GM18909 (cell line): ENCODE measurements around the gene CDH22.

Source experiments
- ATAC-seq: cut with Tn5 transposase; IDR thresholded peaks from one replicate; pipeline ENCODE4 v1.9.1; 2021; ENCODE audit warnings: mild to moderate bottlenecking; ENCODE audit not compliant: unreplicated experiment, poor library complexity

The CDH22 gene

GRCh38 chr20:46325789-46326188 is 17.5 kb upstream of the CDH22 start:
- ATAC-seq: no peak

DNA sequence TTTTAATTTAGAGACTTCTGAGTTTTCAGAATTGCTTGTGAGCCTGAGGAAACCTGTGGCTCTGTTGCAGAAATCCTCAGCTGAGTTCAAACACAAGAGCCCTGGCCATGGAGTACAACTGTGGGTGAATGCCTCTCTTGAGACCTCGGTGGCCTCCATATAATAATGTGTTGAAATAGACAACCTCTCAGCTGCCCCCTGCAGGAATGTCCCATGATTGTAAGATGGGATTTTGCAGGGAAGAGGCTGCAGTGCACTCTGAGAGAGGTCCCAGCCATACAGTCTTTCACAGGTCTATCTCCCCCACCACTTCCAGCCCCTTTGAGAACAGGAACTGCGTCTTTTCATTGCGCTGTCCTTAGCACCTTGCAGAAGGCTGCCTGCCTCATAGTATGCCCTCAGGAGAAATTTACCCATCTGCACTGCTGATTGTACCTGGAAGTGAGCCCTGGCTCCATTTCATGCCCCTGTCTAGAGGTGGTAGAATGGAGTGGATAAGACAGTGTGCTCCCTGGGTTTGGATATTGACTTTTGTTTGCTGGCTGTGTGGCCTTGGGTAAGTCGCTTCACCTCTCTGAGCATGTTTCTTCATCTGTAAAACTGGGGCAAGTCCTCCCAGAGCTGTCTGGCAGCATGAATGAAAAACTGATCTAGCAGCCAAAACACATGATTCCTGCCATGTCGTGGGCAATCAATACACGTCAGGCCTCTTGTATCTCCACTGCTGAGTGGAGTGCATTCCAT is 16.8 kb upstream of the CDH22 start:
- ATAC-seq: no peak

DNA sequence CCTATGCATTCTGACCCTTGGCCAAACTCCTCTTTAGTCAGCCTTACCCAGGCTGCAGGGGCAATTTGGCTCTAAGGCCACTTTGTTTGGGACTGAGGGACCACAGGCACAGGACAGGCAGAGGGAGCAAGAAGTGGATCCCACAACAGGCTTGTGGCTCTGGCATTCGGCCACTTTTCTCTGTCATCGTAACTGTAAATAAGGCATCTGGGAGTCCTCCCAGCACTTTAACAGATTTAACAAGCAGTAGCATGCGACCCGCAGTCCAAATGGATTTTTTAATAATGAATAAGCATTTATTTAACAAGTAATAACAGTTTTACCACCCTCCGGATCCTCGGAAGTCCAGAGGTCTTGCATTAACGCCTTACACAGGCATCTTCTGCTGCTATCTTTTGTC is 16.1 kb upstream of the CDH22 start:
- ATAC-seq: no peak

DNA sequence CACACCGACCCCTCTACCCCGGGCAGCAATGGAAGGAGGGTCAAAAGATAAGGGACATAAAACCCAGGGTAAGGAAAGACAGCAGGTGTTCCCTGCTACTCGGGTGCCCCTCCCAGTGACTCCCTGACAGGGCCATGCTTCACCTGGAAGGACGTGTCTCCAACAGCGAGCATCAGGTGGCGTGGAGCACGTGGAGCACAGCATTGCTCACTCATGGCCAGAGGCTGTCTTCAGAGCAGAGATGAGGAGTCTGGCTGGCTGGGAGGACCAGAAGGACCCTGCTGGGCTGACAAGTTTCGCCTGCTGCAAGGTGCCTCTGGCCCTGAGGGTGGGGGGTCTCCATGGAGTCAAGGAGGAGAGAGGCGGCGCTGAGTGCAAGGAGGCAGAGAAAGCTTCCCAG is 15.3 kb upstream of the CDH22 start:
- ATAC-seq: no peak

DNA sequence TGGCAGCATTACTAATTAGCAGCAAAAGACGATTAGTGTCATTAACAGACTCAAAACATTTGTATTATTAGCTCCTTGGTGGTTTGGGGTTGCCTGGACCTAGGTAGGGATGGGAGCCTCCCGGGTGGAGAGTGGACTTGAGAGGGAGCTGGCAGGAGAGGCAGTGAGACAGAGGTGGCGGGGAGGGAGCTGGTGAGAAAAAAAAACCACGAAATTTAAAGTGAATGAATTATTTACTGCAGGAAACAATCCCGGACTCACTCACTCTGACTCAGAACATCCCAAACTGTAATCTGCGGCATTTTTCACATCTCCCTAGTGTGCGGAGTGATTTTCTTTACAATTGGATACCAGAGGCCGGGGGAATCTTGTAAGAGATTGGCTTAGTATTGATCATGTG is 14.3 kb upstream of the CDH22 start:
- ATAC-seq: no peak

GRCh38 chr20:46317685-46318177 is 9.4 kb upstream of the CDH22 start:
- no peak for ATAC-seq

DNA sequence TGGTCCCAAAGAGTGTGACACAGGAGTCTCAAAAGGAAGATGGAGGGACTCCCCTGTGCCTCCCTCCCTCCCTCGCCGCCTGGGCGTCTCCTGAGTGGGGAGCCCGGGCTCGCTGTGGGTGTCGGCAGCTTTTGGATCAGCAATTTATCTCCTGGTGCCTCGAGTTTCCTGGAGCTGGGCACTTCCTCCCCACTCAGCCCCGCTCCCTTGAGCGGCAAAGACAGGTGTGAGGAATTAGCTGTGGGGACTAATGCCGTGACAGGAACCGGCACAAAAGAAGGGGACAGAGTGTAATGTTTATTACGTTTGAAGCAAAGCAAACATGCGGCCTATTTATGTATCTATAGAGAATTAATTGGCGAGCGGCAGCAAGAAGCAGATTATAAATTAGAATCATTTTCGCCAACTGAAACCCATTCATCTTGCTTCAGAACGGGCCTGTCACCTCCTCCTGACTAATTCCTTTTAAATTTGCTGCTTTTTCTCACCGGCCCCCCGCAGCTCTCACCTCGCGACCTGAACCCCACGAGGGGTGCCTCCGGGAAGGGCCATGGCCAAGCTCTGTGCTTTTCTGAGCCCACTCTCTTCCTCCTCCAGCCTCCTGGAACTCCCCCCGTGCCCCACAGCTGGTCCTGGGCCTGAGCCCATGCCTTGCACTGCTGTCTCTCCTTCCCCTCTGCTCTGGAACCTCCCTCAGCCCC is 8.8 kb upstream of the CDH22 start:
- ATAC-seq: no peak

GRCh38 chr20:46315311-46315710 is 7.0 kb upstream of the CDH22 start:
- ATAC-seq: no peak

- no peak for ATAC-seq
Observed at GRCh38 chr20:46312945-46313861, 4.9 kb upstream of the CDH22 start.

DNA sequence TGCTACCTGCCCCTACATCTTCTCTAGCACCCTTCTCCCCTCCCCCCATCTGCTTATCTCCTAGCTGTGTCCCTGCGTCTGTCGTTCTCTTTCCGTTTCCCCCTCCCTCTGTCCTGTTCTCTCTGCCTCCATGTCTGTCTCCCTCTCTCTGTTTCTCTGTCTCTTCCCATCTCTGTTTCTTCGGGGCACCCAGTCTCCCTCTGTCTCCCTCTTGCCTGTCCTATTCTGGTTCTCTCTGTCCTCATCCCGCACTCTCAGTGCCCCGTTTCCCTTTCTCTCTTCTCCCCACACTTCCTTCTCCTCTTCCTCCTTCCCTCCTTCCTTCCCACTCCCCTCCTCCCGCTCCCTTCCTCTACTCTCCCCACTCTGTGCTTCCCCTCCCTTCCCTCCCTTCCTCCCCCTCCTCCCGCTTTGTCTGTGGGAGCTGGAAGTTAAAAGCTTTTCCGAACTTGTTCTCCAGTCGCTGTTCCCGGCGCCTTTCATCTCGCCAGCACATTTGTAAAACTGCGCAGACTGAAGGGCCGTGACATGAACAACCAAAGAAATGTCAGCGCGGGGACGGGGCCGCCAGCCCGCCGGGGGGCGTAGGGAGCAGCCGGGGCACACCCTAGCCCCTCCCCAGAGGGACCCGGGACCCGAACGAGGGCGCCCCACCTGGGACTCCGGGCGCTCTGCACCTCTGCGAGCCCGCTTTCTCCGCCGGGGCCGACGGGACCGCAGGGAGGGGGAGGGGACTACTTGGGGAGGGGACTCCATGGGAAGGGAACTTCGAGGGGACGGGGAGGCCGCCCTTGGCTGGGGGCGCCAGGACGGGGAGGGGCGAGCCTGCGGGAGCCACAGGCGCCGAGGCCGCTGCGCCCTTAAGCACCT is 4.0 kb upstream of the CDH22 start:
- no peak for ATAC-seq

- no peak for ATAC-seq
Observed at GRCh38 chr20:46311719-46312074, 3.4 kb upstream of the CDH22 start.

DNA sequence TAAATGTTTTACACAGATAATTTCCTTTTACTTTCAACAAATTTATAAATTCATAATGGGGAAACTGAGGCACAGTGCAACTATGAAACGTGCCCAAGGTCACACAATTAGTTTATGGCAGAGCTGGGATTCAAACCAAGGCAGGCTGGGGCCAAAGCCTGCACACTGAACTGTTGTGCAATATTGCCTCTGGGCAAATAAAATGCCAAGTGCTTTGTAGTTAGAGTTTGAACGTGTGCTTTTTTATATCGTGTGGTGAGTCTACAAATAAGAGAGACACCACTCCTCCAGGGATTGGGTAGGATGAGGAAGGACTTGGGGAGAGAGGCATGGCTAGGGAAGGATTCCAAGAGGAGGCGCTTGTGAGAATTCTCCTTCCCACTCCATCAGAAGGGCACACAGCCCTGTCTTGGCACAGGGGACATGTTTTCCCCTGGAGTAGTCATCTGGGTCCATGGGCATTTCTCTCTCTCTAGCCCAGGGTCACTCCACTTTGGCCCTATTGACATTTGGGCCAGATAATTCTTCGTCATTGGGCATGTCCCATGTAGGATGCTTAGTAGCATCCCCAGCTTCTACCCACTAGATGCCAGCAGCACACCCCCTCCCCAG is 2.8 kb upstream of the CDH22 start:
- no peak for ATAC-seq

DNA sequence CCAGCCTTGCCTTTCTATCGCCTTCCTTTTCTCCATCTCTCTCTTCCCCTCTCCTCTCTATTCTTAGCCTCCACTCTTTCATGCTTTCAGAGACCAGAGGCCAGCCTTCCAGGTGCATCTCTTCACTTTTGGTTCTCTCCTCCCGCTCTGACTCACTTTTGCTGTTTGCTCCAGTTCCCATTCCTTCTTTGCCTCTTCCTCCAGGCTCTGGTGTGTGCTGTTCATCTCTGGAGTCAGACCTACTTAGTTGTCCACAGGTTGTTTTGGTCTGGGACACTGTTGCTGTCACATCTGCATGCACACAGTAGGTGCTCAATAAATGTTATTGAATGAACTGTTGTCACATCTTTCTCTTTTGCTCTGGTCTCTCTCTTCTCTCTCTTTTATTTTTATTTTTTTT is 1.6 kb upstream of the CDH22 start:
- ATAC-seq: no peak

DNA sequence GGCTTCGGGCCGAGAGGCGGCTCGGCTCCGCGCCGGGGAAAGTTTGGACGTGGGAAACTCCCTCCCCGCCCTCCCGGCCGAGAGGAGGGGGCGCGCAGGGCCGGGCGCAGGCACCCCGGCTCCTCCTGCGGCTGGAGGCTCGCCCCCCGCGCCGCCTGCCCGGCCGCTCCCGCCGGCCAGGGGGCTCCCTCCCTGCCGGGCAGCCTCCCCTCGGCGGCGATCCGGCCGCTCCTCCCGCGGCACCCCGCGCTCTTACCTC is 370 bp downstream of the CDH22 start:
- ATAC-seq: no peak

DNA sequence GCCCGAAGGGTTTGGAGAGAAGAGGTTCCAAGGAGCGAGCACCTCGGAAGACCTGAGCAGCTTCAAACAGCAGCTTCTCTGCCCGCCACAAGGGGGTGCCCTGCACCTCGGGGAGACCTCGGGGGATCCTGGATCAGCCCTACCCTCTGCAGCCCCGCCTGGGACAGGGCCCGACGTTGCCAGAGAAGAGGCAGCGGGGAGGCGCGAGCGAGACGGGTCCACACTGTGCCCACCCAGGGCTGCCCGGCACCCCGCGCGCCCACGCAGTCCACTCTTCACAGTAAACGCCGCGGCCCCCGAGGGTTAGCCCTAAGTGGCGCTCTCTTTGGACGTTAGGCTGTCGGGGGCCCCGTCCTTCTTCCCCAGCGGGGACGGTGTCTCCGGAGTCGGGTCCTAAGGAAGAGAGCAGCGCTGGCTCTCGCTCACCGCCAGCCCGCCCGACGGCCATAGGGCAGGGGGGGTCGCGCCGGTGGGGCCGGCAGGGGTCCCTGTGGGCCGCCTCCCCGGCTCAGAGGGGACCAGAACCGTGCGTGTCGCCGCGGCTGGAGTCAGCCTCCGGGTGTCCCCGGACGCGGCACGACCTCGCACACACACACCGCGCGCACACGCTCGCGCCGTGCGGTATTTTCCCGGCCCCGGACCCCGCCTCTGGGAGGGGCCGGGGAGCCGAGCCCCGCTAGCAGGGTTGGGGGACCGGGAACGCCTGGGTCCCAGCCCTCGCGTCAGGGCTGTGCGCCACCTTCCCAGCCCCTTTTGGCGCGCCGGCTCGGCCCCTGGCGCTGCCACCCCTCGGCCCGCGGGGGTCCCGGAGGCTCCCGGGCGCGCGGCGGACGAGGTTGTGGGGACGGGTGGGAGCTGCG is 929 bp downstream of the CDH22 start:
- peak; percentile 63 for ATAC-seq

GRCh38 chr20:46306743-46307138 is 1.6 kb downstream of the CDH22 start:
- no peak for ATAC-seq

- no peak for ATAC-seq
Observed at GRCh38 chr20:46305973-46306360, 2.3 kb downstream of the CDH22 start.

- ATAC-seq: no peak
Observed at GRCh38 chr20:46305331-46305972, 2.8 kb downstream of the CDH22 start.

DNA sequence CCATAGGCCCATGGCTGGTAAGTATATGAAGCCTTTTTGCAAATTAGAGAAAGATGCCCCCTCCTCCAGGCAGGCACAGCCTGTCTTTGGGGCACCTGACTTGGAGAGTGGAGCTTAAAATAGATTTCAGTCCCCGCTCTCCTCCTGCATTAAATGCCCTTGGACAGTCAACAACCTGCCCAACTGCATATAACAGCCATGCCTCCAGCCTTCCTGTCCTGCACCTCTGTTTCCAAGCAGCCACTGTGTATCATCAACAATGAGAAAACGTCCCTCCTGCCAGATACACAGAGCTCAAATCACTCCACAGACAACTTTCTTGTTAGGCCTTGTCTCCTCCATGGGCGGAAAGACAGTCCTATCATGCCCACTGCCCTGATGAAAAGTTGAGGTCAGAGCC is 3.4 kb downstream of the CDH22 start:
- ATAC-seq: no peak
